NCI-H82 treated with DMSO at 0.1 percent for 48 hours (cell line): ENCODE results near the gene UBE2D4.

Source experiments
- DNase-seq: peaks from one replicate; lab custom pipeline; 2025; ENCODE audit not compliant: unreplicated experiment; lab: John Stamatoyannopoulos, UW

The UBE2D4 gene

DNA sequence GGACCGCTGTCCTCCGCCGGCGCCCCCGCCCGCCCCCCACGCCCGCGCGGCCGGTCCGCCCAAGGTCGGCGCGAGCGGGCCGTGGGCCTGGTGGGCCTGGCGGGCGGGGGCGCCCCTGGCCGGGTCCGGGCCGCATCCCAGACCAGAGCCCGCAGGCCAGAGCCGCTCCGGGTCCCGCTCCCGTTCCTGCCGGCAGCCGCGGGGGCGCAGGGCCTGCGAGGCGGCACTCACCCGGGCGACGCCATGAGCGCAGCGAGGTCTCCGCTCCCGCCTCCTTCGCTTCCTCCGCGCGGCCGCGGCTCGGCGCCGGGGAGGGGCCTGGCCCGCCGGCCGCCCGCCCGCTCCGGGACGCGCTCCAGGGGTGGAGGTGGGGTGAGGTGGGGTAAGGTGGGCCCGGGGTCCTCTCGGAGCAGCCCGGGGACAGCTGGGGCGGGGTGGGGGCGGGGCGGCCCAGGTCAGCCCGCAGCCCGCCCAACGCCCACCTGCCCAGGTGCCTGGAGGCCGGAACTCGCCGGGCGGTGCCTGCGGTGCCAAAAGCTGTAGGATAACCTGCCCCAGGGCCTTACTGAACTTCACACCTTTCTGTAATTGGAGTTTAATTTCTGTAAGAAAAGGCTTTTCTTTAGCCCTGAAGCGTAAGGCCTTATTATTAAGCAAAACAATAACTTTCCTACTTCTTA, 19.8 kb upstream of the UBE2D4 start, which contains the start of gene URGCP:
Gene URGCP, minus strand, starts transcription at position 266 of the 680 bp plus-strand sequence. Its CDS starts 21 bp downstream, at position 245.
- DNase-seq: no peak

GRCh38 chr7:43914795-43915194, 11.4 kb upstream of the UBE2D4 start:
- no peak for DNase-seq

DNA sequence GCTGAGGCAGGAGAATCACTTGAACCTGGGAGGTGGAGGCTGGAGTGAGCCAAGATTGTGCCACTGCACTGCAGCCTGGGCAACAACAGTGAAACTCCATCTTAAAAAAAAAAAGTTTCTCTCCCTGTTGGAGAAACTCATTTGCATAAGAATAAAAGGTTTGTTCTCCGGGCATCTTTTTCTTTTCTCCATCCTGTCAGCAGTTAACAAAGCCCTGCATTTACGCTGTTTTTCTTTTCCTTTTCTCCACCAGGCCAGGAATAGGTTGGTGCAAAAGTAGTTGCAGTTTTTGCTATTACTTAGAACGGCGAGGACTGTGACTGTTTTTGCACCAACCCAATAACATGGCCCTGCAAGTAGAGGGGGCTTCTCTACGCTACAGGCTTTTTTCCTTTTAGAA, 10.3 kb upstream of the UBE2D4 start:
- no peak for DNase-seq

- no peak for DNase-seq
Measured at GRCh38 chr7:43921423-43921822, 4.8 kb upstream of the UBE2D4 start.

DNA sequence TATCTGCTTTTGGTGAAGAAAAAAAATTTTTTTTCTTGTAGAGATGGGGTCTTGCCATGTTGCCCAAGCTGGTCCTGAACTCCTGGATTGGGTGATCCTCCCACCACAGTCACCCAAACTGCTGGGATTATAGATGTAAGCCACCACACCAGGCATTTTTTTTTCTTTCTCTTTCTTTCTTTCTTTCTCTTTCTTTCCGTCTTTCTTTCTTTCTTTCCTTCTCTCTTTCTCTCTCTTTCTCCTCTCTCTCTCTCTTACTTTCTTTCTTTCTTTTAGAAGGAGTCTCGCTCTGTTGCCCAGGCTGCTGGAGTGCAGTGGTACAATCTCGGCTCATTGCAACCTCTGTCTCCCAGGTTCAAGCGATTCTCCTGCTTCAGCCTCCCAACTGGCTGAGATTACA, 3.5 kb upstream of the UBE2D4 start:
- no peak for DNase-seq

GRCh38 chr7:43926798-43927123, 525 bp downstream of the UBE2D4 start:
- DNase-seq: no peak

DNA sequence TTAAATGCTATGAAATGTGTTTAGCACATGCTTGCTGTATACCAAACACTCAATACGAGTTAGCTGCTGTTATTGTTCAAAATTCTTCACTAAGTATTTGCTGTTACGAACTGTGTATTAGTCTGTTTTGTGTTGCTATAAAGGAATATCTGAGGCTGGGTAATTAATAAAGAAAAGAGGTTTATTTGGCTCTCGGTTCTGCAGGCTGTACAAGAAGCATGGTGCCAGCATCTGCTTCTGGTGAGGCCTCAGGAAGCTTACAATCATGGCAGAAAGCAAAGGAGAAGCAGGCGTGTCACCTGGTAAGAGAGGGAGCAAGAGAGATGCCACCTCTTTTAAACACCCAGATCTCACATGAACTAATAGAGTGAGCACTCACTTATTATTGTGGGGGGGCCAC, 1.6 kb downstream of the UBE2D4 start:
- no peak for DNase-seq

- DNase-seq: no peak
Measured at GRCh38 chr7:43929529-43930457, 3.6 kb downstream of the UBE2D4 start.

DNA sequence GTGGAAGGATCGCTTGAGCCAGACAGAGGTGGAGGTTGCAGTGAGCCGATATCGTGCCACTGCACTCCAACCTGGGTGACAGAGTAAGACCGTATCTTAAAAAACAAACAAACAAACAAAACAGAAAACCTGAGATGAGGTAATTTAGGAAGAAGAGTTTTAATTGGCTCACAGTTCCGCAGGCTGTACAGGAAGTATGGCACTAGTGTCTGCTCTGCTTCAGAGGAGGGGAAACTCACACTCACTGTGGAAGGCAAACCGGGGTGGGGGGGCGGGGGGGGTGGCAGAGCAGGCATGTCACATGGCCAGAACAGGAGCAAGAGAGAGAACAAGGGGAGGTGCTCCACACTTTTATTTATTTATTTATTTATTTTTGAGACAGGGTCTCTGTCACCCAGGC, 5.1 kb downstream of the UBE2D4 start:
- DNase-seq: no peak

- DNase-seq: no peak
Measured at GRCh38 chr7:43933902-43934560, 7.8 kb downstream of the UBE2D4 start.

DNA sequence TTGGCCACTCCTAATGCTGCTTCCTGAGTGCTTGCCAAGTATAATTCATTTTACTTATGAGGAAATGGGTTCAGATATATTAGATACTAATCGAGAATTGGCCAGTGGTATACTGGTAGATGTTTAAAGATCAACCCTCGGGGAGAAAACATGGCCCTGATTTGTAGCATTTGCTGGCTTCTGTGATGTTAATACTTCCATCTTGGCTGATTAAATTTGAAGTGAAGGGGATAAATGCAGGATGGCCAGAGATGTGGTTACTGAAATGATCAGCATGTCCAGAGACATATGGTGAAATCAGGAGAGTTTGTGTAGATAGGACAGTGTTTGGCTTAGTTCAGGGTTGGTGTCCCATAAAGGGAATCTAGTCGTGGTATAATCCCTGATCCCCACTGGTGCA, 11.2 kb downstream of the UBE2D4 start:
- no peak for DNase-seq

- no peak for DNase-seq
Measured at GRCh38 chr7:43938892-43939482, 12.8 kb downstream of the UBE2D4 start.

DNA sequence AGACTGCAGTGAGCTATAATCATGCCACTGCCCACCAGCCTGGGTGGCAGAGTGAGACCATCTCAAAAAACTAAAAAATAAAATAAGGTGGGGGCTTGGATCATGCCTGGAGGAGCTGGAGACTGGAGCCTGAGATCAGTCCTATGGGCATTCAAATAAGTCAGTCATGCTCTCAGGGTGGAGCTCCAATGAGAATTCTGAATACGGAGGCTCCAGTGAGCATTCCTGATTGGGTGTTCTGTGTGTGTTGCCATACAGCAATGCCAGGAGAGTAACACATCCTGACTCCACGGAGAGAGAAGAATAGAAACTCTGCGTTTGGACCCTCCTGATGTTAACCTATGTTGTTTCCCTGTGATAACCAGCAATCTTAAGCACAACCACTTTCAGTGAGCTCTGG, 16.0 kb downstream of the UBE2D4 start:
- no peak for DNase-seq

- no peak for DNase-seq
Measured at GRCh38 chr7:43942997-43943396, 16.8 kb downstream of the UBE2D4 start.

- DNase-seq: no peak
Measured at GRCh38 chr7:43943417-43944187, 17.4 kb downstream of the UBE2D4 start.

DNA sequence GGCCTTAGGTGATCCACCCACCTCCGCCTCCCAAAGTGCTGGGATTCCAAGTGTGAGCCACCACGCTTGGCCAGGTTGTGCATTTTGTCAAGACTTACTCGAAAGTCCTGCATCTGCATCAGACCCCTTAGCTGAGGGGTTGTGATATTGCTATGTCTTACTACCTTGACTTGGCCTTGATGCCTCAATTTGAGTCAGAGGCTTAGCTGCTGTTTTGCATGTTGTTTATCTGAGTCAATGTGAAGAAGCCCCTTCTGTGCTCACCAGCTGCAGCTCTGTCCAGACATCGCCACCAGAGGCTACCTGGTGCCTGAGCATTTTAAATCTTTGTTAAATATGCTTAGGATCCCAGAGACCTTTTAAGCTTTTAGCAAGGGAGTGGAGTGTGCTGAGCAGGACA, 18.1 kb downstream of the UBE2D4 start:
- no peak for DNase-seq

GRCh38 chr7:43952028-43952427, 25.8 kb downstream of the UBE2D4 start:
- DNase-seq: no peak

DNA sequence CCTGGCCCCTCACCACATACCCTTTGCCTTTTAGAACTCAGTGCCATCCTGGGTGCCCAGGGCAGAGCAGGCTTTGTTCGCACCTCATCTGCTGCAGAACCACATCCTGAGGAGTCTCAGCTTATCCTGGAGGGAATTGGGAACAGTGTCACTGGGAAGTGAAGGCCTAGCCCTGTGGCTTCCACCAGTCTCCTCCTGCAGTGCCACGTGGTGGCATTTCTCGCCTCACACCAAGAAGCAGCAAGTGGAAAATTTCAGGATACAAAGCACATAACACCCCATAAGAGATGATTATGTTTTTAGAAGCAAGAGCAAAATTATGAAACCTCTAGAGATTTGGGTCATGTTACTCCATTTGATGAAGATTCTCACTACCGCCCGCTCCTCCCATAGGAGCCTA, 26.8 kb downstream of the UBE2D4 start:
- DNase-seq: no peak

- DNase-seq: peak; percentile 52
Measured at GRCh38 chr7:43954524-43955228, 28.4 kb downstream of the UBE2D4 start.

DNA sequence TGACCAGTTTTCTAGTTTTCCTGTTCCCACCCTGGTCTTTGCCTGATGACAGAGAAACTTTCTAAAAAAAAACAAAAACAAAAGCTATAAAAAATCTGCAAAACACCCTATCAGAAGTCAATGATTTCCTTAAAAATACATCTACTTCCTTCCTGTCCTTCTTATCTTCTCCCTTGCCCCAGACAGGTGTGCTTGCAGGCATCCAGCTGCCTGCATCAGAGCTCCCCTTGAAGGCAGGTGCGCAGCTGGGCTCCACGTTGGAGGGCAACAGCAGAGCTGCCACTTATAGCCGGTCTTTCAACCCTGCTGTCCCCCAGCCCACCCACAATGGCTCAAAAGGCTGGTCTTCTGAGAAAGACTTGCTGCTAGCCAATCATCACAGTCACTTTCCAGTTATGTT, 29.8 kb downstream of the UBE2D4 start:
- DNase-seq: no peak
